ENCODE results near the gene PAPPA2. TPM values are rescaled to one million over a fixed set of nuclear protein-coding genes. Genes with fewer than 3 reads are reported as not detected.

Gene PAPPA2
- total and polyA plus RNA-seq, 2 of the 8 experiments (the other 6 are each of a cell fraction or from before 2014, with no cell fraction given): 0.08 to 0.88 TPM

GRCh38 chr1:176857632-176858031 lies 394.7 kb downstream of the PAPPA2 start:
- H3K23ac ChIP-seq (ENCODE audit: insufficient read length): no peak overlapping the region
- no peaks in the 10 kb centered on the region for H3K79me1 ChIP-seq (ENCODE audit: low read depth, low read length)
- 90% methylated on average over 4 of the region's 4 CpGs; no CpG with 5 or more reads in 1 of the 2 experiments for WGBS, 2 experiments (ENCODE audit: extremely low coverage in 1 of 2, insufficient coverage in 1 of 2, insufficient read length in 1 of 2, insufficient replicate concordance in 2 of 2, low coverage in 1 of 2, low lambda C conversion rate in 2 of 2, missing lambda C conversion rate in 1 of 2)
- H4K20me1 ChIP-seq (replicated peaks in 1 of 2; ENCODE audit: control insufficient read depth in 1 of 2, insufficient read depth in 2 of 2, low read length in 2 of 2): no peaks in the 10 kb centered on the region
- H3K4ac ChIP-seq (replicated peaks; ENCODE audit: insufficient read length, low read depth, low read length): no peak overlapping the region
- no peak overlapping the region for H3K56ac ChIP-seq (replicated peaks; ENCODE audit: insufficient read length, low read depth, low read length)
- DNase-seq (ENCODE audit: low read depth in 1 of 2, low spot score in 2 of 2): no peak
- POLR2A ChIA-PET (ENCODE audit: partially characterized antibody): no interaction called here
- CTCF ChIA-PET (ENCODE audit: partially characterized antibody): no interaction called here
- no peak overlapping the region for H4K91ac ChIP-seq (replicated peaks; ENCODE audit: insufficient read length, low read length)
- no peak overlapping the region for H3K14ac ChIP-seq (ENCODE audit: insufficient read length)
- no peak overlapping the region for H3K9ac ChIP-seq (replicated peaks in 1 of 4; ENCODE audit: extremely low read depth in 1 of 4, low read depth in 3 of 4, low read length in 3 of 4)
- no peak overlapping the region for H3K27ac ChIP-seq (ENCODE audit: low read depth, low read length)
- H3K36me3 ChIP-seq (ENCODE audit: control insufficient read depth in 2 of 4, insufficient read depth in 4 of 4, low read length in 3 of 4): no peaks in the 10 kb centered on the region
- no peaks in the 10 kb centered on the region for H3K4me1 ChIP-seq (replicated peaks in 1 of 4; ENCODE audit: control insufficient read depth in 3 of 4, insufficient read depth in 4 of 4, low read length in 3 of 4)
- no peak overlapping the region for H4K5ac ChIP-seq (ENCODE audit: insufficient read length, low read depth, low read length)
- H2BK5ac ChIP-seq (ENCODE audit: low read depth, low read length): no peak overlapping the region
- H3K9me3 ChIP-seq (ENCODE audit: insufficient read depth in 2 of 2, low read depth in 1 of 2, low read length in 1 of 2): no peaks in the 10 kb centered on the region
- no peak overlapping the region for H2BK12ac ChIP-seq (ENCODE audit: low read depth, low read length)
- FAIRE-seq: no peak
- H4K8ac ChIP-seq (ENCODE audit: extremely low read depth, insufficient read depth, low read length): no peak overlapping the region
- no peak overlapping the region for H2AK5ac ChIP-seq (ENCODE audit: low read depth, low read length)
- H3K27me3 ChIP-seq (replicated peaks in 1 of 4; ENCODE audit: control insufficient read depth in 3 of 4, extremely low read depth in 1 of 4, insufficient read depth in 3 of 4, low read length in 3 of 4): no peaks in the 10 kb centered on the region
- no peak overlapping the region for H3K18ac ChIP-seq (ENCODE audit: extremely low read depth, low read length)
- no peak overlapping the region for H2BK15ac ChIP-seq (ENCODE audit: low read length)
- no peak overlapping the region for H2AFZ ChIP-seq (ENCODE audit: low read length)
- H3K4me2 ChIP-seq (ENCODE audit: insufficient read depth in 1 of 2, low read depth in 2 of 2, low read length in 2 of 2): no peak overlapping the region
- no peak overlapping the region for H3K4me3 ChIP-seq (ENCODE audit: extremely low read depth in 1 of 4, insufficient read depth in 2 of 4, low read depth in 3 of 4, low read length in 4 of 4)
- no peaks in the 10 kb centered on the region for H3K23me2 ChIP-seq (ENCODE audit: low read depth, low read length)
- no peak for TF ChIP-seq TAF1 (IDR thresholded peaks at IDR 0.05; ENCODE audit: low read depth, low read length)
- TF ChIP-seq CREB1 (IDR thresholded peaks at IDR 0.05): no peak
- TF ChIP-seq RNF2 (IDR thresholded peaks at IDR 0.05; ENCODE audit: borderline replicate concordance, low read depth, low read length, missing control alignments, poor library complexity, severe bottlenecking): no peak
- TF ChIP-seq EP300 (IDR thresholded peaks at IDR 0.05; ENCODE audit: borderline replicate concordance in 1 of 2, low read depth in 2 of 2, low read length in 2 of 2): no peak
- TF ChIP-seq RFX5 (IDR thresholded peaks at IDR 0.05; ENCODE audit: borderline replicate concordance, low read depth, low read length): no peak
- TF ChIP-seq NRF1 (IDR thresholded peaks at IDR 0.05; ENCODE audit: low read depth, low read length): no peak
- no peak for TF ChIP-seq KDM1A (IDR thresholded peaks at IDR 0.05; ENCODE audit: borderline replicate concordance, low read length)
- no peak for TF ChIP-seq GTF2F1 (IDR thresholded peaks at IDR 0.05; ENCODE audit: borderline replicate concordance, low read depth, low read length)
- TF ChIP-seq, protein P1, sequence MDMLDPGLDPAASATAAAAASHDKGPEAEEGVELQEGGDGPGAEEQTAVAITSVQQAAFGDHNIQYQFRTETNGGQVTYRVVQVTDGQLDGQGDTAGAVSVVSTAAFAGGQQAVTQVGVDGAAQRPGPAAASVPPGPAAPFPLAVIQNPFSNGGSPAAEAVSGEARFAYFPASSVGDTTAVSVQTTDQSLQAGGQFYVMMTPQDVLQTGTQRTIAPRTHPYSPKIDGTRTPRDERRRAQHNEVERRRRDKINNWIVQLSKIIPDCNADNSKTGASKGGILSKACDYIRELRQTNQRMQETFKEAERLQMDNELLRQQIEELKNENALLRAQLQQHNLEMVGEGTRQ (IDR thresholded peaks at IDR 0.05; ENCODE audit: low read length): no peak
- TF ChIP-seq BACH1 (IDR thresholded peaks at IDR 0.05; ENCODE audit: low read length): no peak
- TF ChIP-seq GABPA (IDR thresholded peaks at IDR 0.05; ENCODE audit: borderline replicate concordance, insufficient read depth, low read length): no peak
- H2BK120ac ChIP-seq (replicated peaks; ENCODE audit: low read depth, low read length): no peak overlapping the region
- no peaks in the 10 kb centered on the region for H3K79me2 ChIP-seq (ENCODE audit: control insufficient read depth in 1 of 2, insufficient read depth in 2 of 2, low read length in 2 of 2)
- no peak overlapping the region for H2BK20ac ChIP-seq (ENCODE audit: low read length)
